Neural progenitor cell (in vitro differentiated cells): Measurements from ENCODE around the gene ZNF878.

ENCODE experiments used
- CTCF ChIP-seq: fragments of 200-600 bp; sonication (generic); IDR thresholded peaks from 2 replicates; pipeline ENCODE4 v1.5.1; 2017; ENCODE audit warnings: antibody characterized with exemption, mild to moderate bottlenecking
- EZH2phosphoT487 ChIP-seq: fragments of 200-600 bp; sonication (generic); IDR thresholded peaks from 2 replicates; pipeline ENCODE4 v1.6.1; 2017; ENCODE audit warnings: antibody characterized with exemption

GRCh38 chr19:12075538-12076139 is 22.9 kb upstream of the ZNF878 start:
- no peak for TF ChIP-seq CTCF
- TF ChIP-seq EZH2phosphoT487: no peak
